GM12878 (cell line): ENCODE results near the gene KDM4F. TPM values are rescaled to one million over a fixed set of nuclear protein-coding genes. Genes with fewer than 3 reads are reported as not detected.

Experiments
- ATAC-seq: fragments of 200-7000 bp; cut with Tn5 transposase; 3 replicates; pipeline ENCODE4 v1.9.1; 2020; ENCODE audit warnings: mild to moderate bottlenecking, moderate library complexity
- BruUV-seq: library from RNA; stranded (reverse); fragments of 400-500 nt; replicated peaks from 2 replicates; lab custom pipeline; 2021; lab: Mats Ljungman, UMichigan
- CTCF ChIA-PET: fragments of 300-600 bp; sonication (Branson Sonifier 250); formaldehyde crosslinking; extraction: SDS; loops from one replicate; lab custom pipeline; 2021; ENCODE audit warnings: inconsistent platforms; lab: Yijun Ruan, JAX
- POLR2A ChIA-PET: fragments of 350-600 bp; formaldehyde crosslinking; extraction: SDS; loops from one replicate; lab custom pipeline; 2021; ENCODE audit warnings: inconsistent platforms; lab: Charles Lee
- RAD21 ChIA-PET: fragments of 300-600 bp; sonication (Branson Sonifier 250); formaldehyde crosslinking; loops from one replicate; lab custom pipeline; 2023; ENCODE audit warnings: antibody characterized with exemption; ENCODE audit not compliant: unreplicated experiment; lab: Charles Lee
- SMC1A ChIA-PET: fragments of 300-600 bp; sonication (Branson Sonifier 250); formaldehyde crosslinking; loops from one replicate; lab custom pipeline; 2023; ENCODE audit not compliant: unreplicated experiment, uncharacterized antibody; lab: Charles Lee
- DNase-seq: peaks from one replicate; pipeline ENCODE4 v3.0.0-alpha.2; 2011; ENCODE audit warnings: low read depth, low spot score
- FAIRE-seq: peaks from 3 replicates; lab custom pipeline; 2011; peaks lifted over from hg19 to GRCh38; lab: Jason Lieb, UNC
- H2AFZ ChIP-seq: 2 replicates; pipeline ENCODE4 v1.6.0; 2011; ENCODE audit warnings: low read depth, low read length, control low read depth; ENCODE audit not compliant: control insufficient read depth
- H3K27ac ChIP-seq: 2 replicates; pipeline ENCODE4 v1.5.1; 2011; ENCODE audit warnings: control low read depth; ENCODE audit not compliant: control insufficient read depth, insufficient read depth
- H3K27me3 ChIP-seq, 2 experiments: replicated peaks in 1 of 2; 2 replicates each; pipeline versions ENCODE4 v1.6.0 to v1.6.1; 2011; ENCODE audit warnings: low read length in 1 of 2; ENCODE audit not compliant: control insufficient read depth in 2 of 2, insufficient read depth in 2 of 2
- H3K36me3 ChIP-seq, 2 experiments: 2 replicates each; pipeline ENCODE4 v1.5.1; 2011; ENCODE audit warnings: low read length in 1 of 2; ENCODE audit not compliant: control insufficient read depth in 2 of 2, insufficient read depth in 2 of 2
- H3K4me1 ChIP-seq: 2 replicates; pipeline ENCODE4 v1.6.1; 2011; ENCODE audit warnings: mild to moderate bottlenecking, low read length, moderate library complexity, mixed read lengths; ENCODE audit not compliant: control insufficient read depth, insufficient read depth
- H3K4me2 ChIP-seq: 2 replicates; pipeline ENCODE4 v1.6.0; 2011; ENCODE audit warnings: control low read depth; ENCODE audit not compliant: control insufficient read depth, insufficient read depth
- H3K4me3 ChIP-seq: fragments of 200-600 bp; sonication (generic); 2 replicates; pipeline ENCODE4 v1.5.1; 2016
- H3K79me2 ChIP-seq: 2 replicates; pipeline ENCODE4 v1.6.0; 2011; ENCODE audit warnings: low read length; ENCODE audit not compliant: control insufficient read depth, insufficient read depth
- H3K9ac ChIP-seq: 2 replicates; pipeline ENCODE4 v1.8.0; 2011; ENCODE audit warnings: low read length, control low read depth, mixed read lengths; ENCODE audit not compliant: control insufficient read depth, insufficient read depth
- H3K9me3 ChIP-seq: replicated peaks from 3 replicates; pipeline ENCODE4 v1.5.1; 2011; ENCODE audit warnings: mild to moderate bottlenecking, low read length; ENCODE audit not compliant: control insufficient read depth, insufficient read depth
- H4K20me1 ChIP-seq: 2 replicates; pipeline ENCODE4 v1.6.0; 2011; ENCODE audit not compliant: control insufficient read depth, insufficient read depth
- IRF3 ChIP-seq: fragments of 450-650 bp; IDR thresholded peaks from 2 replicates; pipeline ENCODE4 v1.6.1; 2014; ENCODE audit warnings: mild to moderate bottlenecking
- JUND ChIP-seq: IDR thresholded peaks from 2 replicates; pipeline ENCODE4 v1.6.1; 2012; ENCODE audit warnings: low read depth, mild to moderate bottlenecking, low read length, improper control_type of control experiment, moderate library complexity
- NFIC ChIP-seq: IDR thresholded peaks from 2 replicates; pipeline ENCODE4 v1.6.1; 2012; ENCODE audit warnings: low read depth, mild to moderate bottlenecking, inconsistent platforms, low read length, moderate library complexity
- SPI1 ChIP-seq: IDR thresholded peaks from 2 replicates; pipeline ENCODE4 v1.6.1; 2011; ENCODE audit warnings: low read depth, mild to moderate bottlenecking, low read length, moderate library complexity, borderline replicate concordance; ENCODE audit not compliant: insufficient read depth
- SRF ChIP-seq, 2 experiments: IDR thresholded peaks; 2 replicates each; pipeline ENCODE4 v1.6.1; 2011; ENCODE audit warnings: low read depth in 2 of 2, low read length in 2 of 2, mild to moderate bottlenecking in 1 of 2, moderate library complexity in 1 of 2
- YBX1 ChIP-seq: fragments of 450-650 bp; IDR thresholded peaks from 2 replicates; pipeline ENCODE4 v1.6.1; 2016; ENCODE audit warnings: antibody characterized with exemption
- ZBTB40 ChIP-seq: fragments of 450-650 bp; IDR thresholded peaks from 2 replicates; pipeline ENCODE4 v1.6.1; 2016; ENCODE audit warnings: mild to moderate bottlenecking, moderate library complexity, borderline replicate concordance
- WGBS: methylation state at CpG from one replicate; pipeline ENCODE4 v1.1.6; 2016; ENCODE audit warnings: low lambda C conversion rate; ENCODE audit not compliant: insufficient replicate concordance, insufficient coverage; ENCODE audit errors: missing lambda C conversion rate; 5-methylcytosine and 5-hydroxymethylcytosine counted together
- in situ Hi-C: fragments of 300-500 bp; cut with MboI; formaldehyde crosslinking; loops from 9 replicates; pipeline ENCODE4 v1.14.3; 2018; ENCODE audit warnings: mixed read lengths
- intact Hi-C: fragments of 100-400 bp; cut with micrococcal nuclease; formaldehyde crosslinking; loops from one replicate; pipeline ENCODE4 v1.14.2; 2022; ENCODE audit not compliant: unreplicated experiment
- polyA plus RNA-seq, 11 experiments: library from polyadenylated mRNA; depleted of rRNA in 4 of 11; unstranded in 6 of 11; stranded (reverse) in 5 of 11; fragments of >200 nt; fragmentation: Nextera tagmentation in 4 of 11; fragmentation: Illumina TruSeq in 1 of 11; extraction: Ambion mirVana in 4 of 11; extraction: Trizol in 1 of 11; gene quantifications; 1 replicate in 1 of 11; 2 replicates in 10 of 11; pipeline versions ENCODE4 v1.2.1 to v1.2.3, GENCODE V29; 2011 to 2016; ENCODE audit warnings: inconsistent platforms in 2 of 11, missing spikeins in 2 of 11, low read depth in 1 of 11
- total RNA-seq, 4 experiments: library from RNA; depleted of rRNA in 3 of 4; stranded (reverse); fragments of >200 nt in 3 of 4; fragmentation: Illumina TruSeq in 1 of 4; extraction: Trizol in 1 of 4; gene quantifications; 2 replicates each; pipeline versions ENCODE4 v1.2.1 to v1.2.3, GENCODE V29; 2013 to 2021

KDM4F gene
- total and polyA plus RNA-seq, 10 of the 15 experiments (the other 5 are each of a cell fraction or from before 2014, with no cell fraction given) = not detected

GRCh38 chr11:95074792-95075563 is 25.8 kb downstream of the KDM4F start (continued):
- TF ChIP-seq ZBTB40 (no peak), YBX1 (no peak), IRF3 (no peak), JUND (no peak)

GRCh38 chr11:95076416-95076815 is 27.2 kb downstream of the KDM4F start:
- WGBS = 14% methylated on average over 1 of the region's 1 CpG
- no peaks in the 10 kb centered on the region for H4K20me1 ChIP-seq

More at GRCh38 chr11:95076416-95076815, 27.2 kb downstream of the KDM4F start:
- in situ Hi-C loops (no loop called here), intact Hi-C loops (no loop called here)
- FAIRE-seq (no peak), DNase-seq (no peak), ATAC-seq (peak; percentile 42; the same call in 1 of the 3 replicates)
- Histone ChIP-seq H3K36me3 (no peaks in the 10 kb centered on the region), H3K27ac (no peak overlapping the region), H3K79me2 (no peaks in the 10 kb centered on the region), H2AFZ (no peak overlapping the region), H3K4me2 (no peak overlapping the region), H3K9me3 (no peaks in the 10 kb centered on the region), H3K27me3 (no peaks in the 10 kb centered on the region), H3K9ac (no peak overlapping the region), H3K4me1 (no peaks in the 10 kb centered on the region), H3K4me3 (no peak overlapping the region)
- no TSS peak for BruUV-seq
- TF ChIP-seq NFIC (no peak), SPI1 (peak; percentile 44; the same call in 1 of the 2 replicates), SRF (IDR thresholded peaks at IDR 0.05; ENCODE audit: low read depth in 2 of 2, low read length in 2 of 2) (peak; percentile 79 to 94)
- ChIA-PET CTCF (interaction anchor here (0.7 to 14.4 kb wide), 6 partner anchors 10 to 71 kb away, joined by 3 to 459 read pairs (median 8); partner anchors contain the start of genes ENDOD1 and SRSF8), SMC1A (interaction anchor here (1.1 to 14.9 kb wide), 6 partner anchors 9 to 72 kb away, joined by 4 to 315 read pairs (median 5); partner anchors contain the start of gene ENDOD1), POLR2A (interaction anchor here (1.0 to 11.1 kb wide), 3 partner anchors 9 to 26 kb away, joined by 3 to 139 read pairs (median 7); partner anchors contain the start of gene ENDOD1), RAD21 (interaction anchor here (0.7 to 1.7 kb wide), 5 partner anchors 15 to 629 kb away, joined by 3 to 5 read pairs (median 4); no protein-coding TSS in a partner anchor)
